OCI-LY7 (cell line): ENCODE results near the gene ZSWIM1. TPM values are rescaled to one million over a fixed set of nuclear protein-coding genes. Genes with fewer than 3 reads are reported as not detected.

Experiments
- BruUV-seq: library from RNA; stranded (reverse); fragments of 400-500 nt; replicated peaks from 2 replicates; lab custom pipeline; 2021; lab: Mats Ljungman, UMichigan
- CTCF ChIA-PET: fragments of 300-600 bp; sonication (Branson Sonifier 250); formaldehyde crosslinking; loops from one replicate; lab custom pipeline; 2022; ENCODE audit warnings: antibody characterized with exemption; ENCODE audit not compliant: unreplicated experiment; lab: Charles Lee
- POLR2A ChIA-PET: fragments of 300-600 bp; sonication (Branson Sonifier 250); formaldehyde crosslinking; loops from one replicate; lab custom pipeline; 2022; ENCODE audit warnings: antibody characterized with exemption; lab: Charles Lee
- DNase-seq: peaks from one replicate; pipeline ENCODE4 v3.0.0-alpha.2; 2015; ENCODE audit warnings: low spot score
- H2AFZ ChIP-seq: fragments of 200-600 bp; sonication (generic), shearing (Covaris generic); 2 replicates; pipeline ENCODE4 v1.6.1; 2014; ENCODE audit warnings: mild to moderate bottlenecking, antibody characterized with exemption, low read length, moderate library complexity
- H3K27ac ChIP-seq: fragments of 200-600 bp; sonication (generic); 2 replicates; pipeline ENCODE4 v1.5.1; 2014; ENCODE audit warnings: mixed run types, low read depth, mild to moderate bottlenecking, moderate library complexity, low read length, inconsistent platforms; ENCODE audit not compliant: poor library complexity, severe bottlenecking
- H3K36me3 ChIP-seq: fragments of 200-600 bp; sonication (generic); 2 replicates; pipeline ENCODE4 v1.6.1; 2014; ENCODE audit warnings: mild to moderate bottlenecking, antibody characterized with exemption, low read length, moderate library complexity, mixed read lengths; ENCODE audit not compliant: insufficient read depth
- H3K4me1 ChIP-seq: fragments of 200-600 bp; sonication (generic); 2 replicates; pipeline ENCODE4 v1.5.1; 2014; ENCODE audit warnings: mild to moderate bottlenecking, low read length; ENCODE audit not compliant: insufficient read depth, poor library complexity, severe bottlenecking
- H3K4me2 ChIP-seq: fragments of 200-600 bp; sonication (generic); 2 replicates; pipeline ENCODE4 v1.6.1; 2014; ENCODE audit warnings: mild to moderate bottlenecking, low read length
- H3K4me3 ChIP-seq: fragments of 200-600 bp; sonication (generic); 2 replicates; pipeline ENCODE4 v1.5.1; 2014; ENCODE audit warnings: mild to moderate bottlenecking, low read depth, low read length; ENCODE audit not compliant: poor library complexity, severe bottlenecking
- H3K79me2 ChIP-seq: fragments of 200-600 bp; sonication (generic); 2 replicates; pipeline ENCODE4 v1.6.1; 2016; ENCODE audit warnings: low read depth, mild to moderate bottlenecking, low read length, moderate library complexity, mixed read lengths; ENCODE audit not compliant: insufficient read depth
- H3K9me2 ChIP-seq: fragments of 200-600 bp; sonication (generic); 2 replicates; pipeline ENCODE4 v1.6.1; 2016; ENCODE audit warnings: mild to moderate bottlenecking, low read length, mixed read lengths; ENCODE audit not compliant: insufficient read depth
- H3K9me3 ChIP-seq: fragments of 200-600 bp; sonication (generic); 2 replicates; pipeline ENCODE4 v1.6.1; 2014; ENCODE audit warnings: mild to moderate bottlenecking, mixed run types, low read length, mixed read lengths
- H4K20me1 ChIP-seq: fragments of 200-600 bp; sonication (generic); 2 replicates; pipeline ENCODE4 v1.6.1; 2014; ENCODE audit warnings: mild to moderate bottlenecking, antibody characterized with exemption, low read length, moderate library complexity, mixed read lengths; ENCODE audit not compliant: insufficient read depth
- EZH2phosphoT487 ChIP-seq: fragments of 200-600 bp; sonication (generic); IDR thresholded peaks from 2 replicates; pipeline ENCODE4 v1.6.1; 2018; ENCODE audit warnings: low read depth, borderline replicate concordance, mild to moderate bottlenecking, mixed run types, antibody characterized with exemption, low read length, moderate library complexity, mixed read lengths
- intact Hi-C: fragments of 100-400 bp; cut with micrococcal nuclease; formaldehyde crosslinking; loops from one replicate; pipeline ENCODE4 v1.10.0; 2022; ENCODE audit not compliant: unreplicated experiment
- total RNA-seq, 2 experiments: library from RNA; depleted of rRNA in 1 of 2; stranded (reverse); fragments of >200 nt in 1 of 2; shearing (Covaris generic) in 1 of 2; gene quantifications; 2 replicates each; pipeline ENCODE4 v1.2.3, GENCODE V29; 2014 to 2022
- TF ChIP-seq, protein P1 (sequence below): fragments of 200-600 bp; sonication (generic); conservative IDR thresholded peaks from 2 replicates; pipeline ENCODE4 v1.5.1; 2014; ENCODE audit warnings: mild to moderate bottlenecking, antibody characterized with exemption, low read length, moderate library complexity, mixed read lengths

The ZSWIM1 gene
- total RNA-seq, 2 experiments from 2014 or later = 13.9 to 19.2 TPM

GRCh38 chr20:45883100-45883469 is 2.1 kb downstream of the ZSWIM1 start:
- CTCF ChIA-PET = no interaction called here
- no peak for DNase-seq
- intact Hi-C loops = no loop called here
- Histone ChIP-seq H3K4me1 (peaks cover 4% of the 10 kb centered on the region), H2AFZ (no peak overlapping the region), H3K79me2 (peaks cover 11% of the 10 kb centered on the region; the same call in 1 of the 2 replicates), H3K9me3 (no peaks in the 10 kb centered on the region), H3K9me2 (no peaks in the 10 kb centered on the region), H4K20me1 (no peaks in the 10 kb centered on the region), H3K4me3 (no peak overlapping the region), H3K36me3 (peaks cover 24% of the 10 kb centered on the region), H3K4me2 (no peak overlapping the region), H3K27ac (no peak overlapping the region)
- TF ChIP-seq EZH2phosphoT487 = no peak
- TF ChIP-seq, protein P1, sequence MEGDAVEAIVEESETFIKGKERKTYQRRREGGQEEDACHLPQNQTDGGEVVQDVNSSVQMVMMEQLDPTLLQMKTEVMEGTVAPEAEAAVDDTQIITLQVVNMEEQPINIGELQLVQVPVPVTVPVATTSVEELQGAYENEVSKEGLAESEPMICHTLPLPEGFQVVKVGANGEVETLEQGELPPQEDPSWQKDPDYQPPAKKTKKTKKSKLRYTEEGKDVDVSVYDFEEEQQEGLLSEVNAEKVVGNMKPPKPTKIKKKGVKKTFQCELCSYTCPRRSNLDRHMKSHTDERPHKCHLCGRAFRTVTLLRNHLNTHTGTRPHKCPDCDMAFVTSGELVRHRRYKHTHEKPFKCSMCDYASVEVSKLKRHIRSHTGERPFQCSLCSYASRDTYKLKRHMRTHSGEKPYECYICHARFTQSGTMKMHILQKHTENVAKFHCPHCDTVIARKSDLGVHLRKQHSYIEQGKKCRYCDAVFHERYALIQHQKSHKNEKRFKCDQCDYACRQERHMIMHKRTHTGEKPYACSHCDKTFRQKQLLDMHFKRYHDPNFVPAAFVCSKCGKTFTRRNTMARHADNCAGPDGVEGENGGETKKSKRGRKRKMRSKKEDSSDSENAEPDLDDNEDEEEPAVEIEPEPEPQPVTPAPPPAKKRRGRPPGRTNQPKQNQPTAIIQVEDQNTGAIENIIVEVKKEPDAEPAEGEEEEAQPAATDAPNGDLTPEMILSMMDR = no peak
- POLR2A ChIA-PET = interaction anchor here (1.0 to 1.6 kb wide), 2 partner anchors 8 to 27 kb away, joined by 3 to 4 read pairs; partner anchors contain the start of genes CTSA and NEURL2
- BruUV-seq = no TSS peak

- H3K9me2 ChIP-seq = no peaks in the 10 kb centered on the region
- no peak overlapping the region for H3K4me2 ChIP-seq
- intact Hi-C loops = no loop called here
- H3K4me1 ChIP-seq = peaks cover 9% of the 10 kb centered on the region
- H3K9me3 ChIP-seq = no peaks in the 10 kb centered on the region
- no peaks in the 10 kb centered on the region for H4K20me1 ChIP-seq
- peaks cover 4% of the 10 kb centered on the region; the same call in 1 of the 2 replicates for H3K79me2 ChIP-seq
- H3K36me3 ChIP-seq = peaks cover 24% of the 10 kb centered on the region
- H2AFZ ChIP-seq = no peak overlapping the region
- DNase-seq = no peak
- H3K27ac ChIP-seq = no peak overlapping the region
- TF ChIP-seq, protein P1 = no peak
- ChIA-PET POLR2A (interaction anchor here (0.6 kb wide), 1 partner anchor 1518 kb away, joined by 3 read pairs; no protein-coding TSS in a partner anchor), CTCF (no interaction called here)
- no TSS peak for BruUV-seq
- no peak overlapping the region for H3K4me3 ChIP-seq
These were observed 5.7 kb downstream of the ZSWIM1 start for GRCh38 chr20:45886590-45887345.

GRCh38 chr20:45887346-45887715 is 6.3 kb downstream of the ZSWIM1 start, which contains the start of gene SPATA25:
TSS of gene SPATA25 (minus strand) at chr20:45887622. CDS start at chr20:45887590, 32 bp downstream.
- ChIA-PET POLR2A (no interaction called here), CTCF (no interaction called here)
- Histone ChIP-seq H3K9me3 (no peaks in the 10 kb centered on the region), H3K4me3 (no peak within 1 kb of the TSS), H3K4me2 (no peak within 1 kb of the TSS), H3K27ac (no peak within 1 kb of the TSS), H3K36me3 (peaks cover 24% of the 10 kb centered on the region), H2AFZ (no peak within 1 kb of the TSS), H4K20me1 (no peaks in the 10 kb centered on the region), H3K9me2 (no peaks in the 10 kb centered on the region), H3K79me2 (no peaks in the 10 kb centered on the region), H3K4me1 (peaks cover 14% of the 10 kb centered on the region)
- no TSS peak for BruUV-seq
- intact Hi-C loops = no loop called here
- TF ChIP-seq EZH2phosphoT487 = no peak
- TF ChIP-seq, protein P1 = no peak
- DNase-seq = no peak
